A549 (cell line): ENCODE results near the gene STRBP. TPM values are rescaled to one million over a fixed set of nuclear protein-coding genes. Genes with fewer than 3 reads are reported as not detected.

Source experiments
- ATAC-seq, 2 experiments: fragments of 200-7000 bp in 1 of 2; fragments of >200 bp in 1 of 2; cut with Nextera tagmentation in 1 of 2; cut with Tn5 transposase in 1 of 2; 3 replicates each; pipeline versions ENCODE4 v1.8.0 to v1.9.1; 2018 to 2020; ENCODE audit warnings: mild to moderate bottlenecking in 1 of 2, moderate library complexity in 1 of 2
- CTCF ChIA-PET: fragments of 300-600 bp; sonication (Branson Sonifier 250); formaldehyde crosslinking; extraction: SDS; loops from one replicate; lab custom pipeline; 2021; ENCODE audit warnings: antibody characterized with exemption, inconsistent platforms; lab: Yijun Ruan, JAX
- POLR2A ChIA-PET: fragments of 350-600 bp; formaldehyde crosslinking; extraction: SDS; loops from one replicate; lab custom pipeline; 2021; ENCODE audit warnings: antibody characterized with exemption, inconsistent platforms; lab: Yijun Ruan, JAX
- DNase-seq, 2 experiments: peaks; one replicate each; pipeline versions ENCODE4 v3.0.0 to v3.0.0-alpha.2; 2011 to 2016; ENCODE audit warnings: low read depth in 1 of 2, low spot score in 1 of 2
- FAIRE-seq: peaks from 2 replicates; lab custom pipeline; 2011; peaks lifted over from hg19 to GRCh38; lab: Jason Lieb, UNC
- H3K27ac ChIP-seq, 2 experiments: fragments of >200 bp; sonication (Bioruptor Twin); formaldehyde crosslinking; 3 replicates each; pipeline ENCODE4 v1.5.1; 2016 to 2017
- H3K4me1 ChIP-seq: fragments of >200 bp; sonication (Bioruptor Twin); formaldehyde crosslinking; 3 replicates; pipeline ENCODE4 v1.6.1; 2016
- H3K4me2 ChIP-seq: fragments of >200 bp; sonication (Bioruptor Twin); formaldehyde crosslinking; 3 replicates; pipeline ENCODE4 v1.6.1; 2016
- H3K4me3 ChIP-seq: fragments of >200 bp; sonication (Bioruptor Twin); formaldehyde crosslinking; 3 replicates; pipeline ENCODE4 v1.5.1; 2016
- H3K9me3 ChIP-seq: fragments of >200 bp; sonication (Bioruptor Twin); formaldehyde crosslinking; 3 replicates; pipeline ENCODE4 v1.6.1; 2016
- CEBPB ChIP-seq, 2 experiments: fragments of >200 bp in 1 of 2; sonication (Bioruptor Twin) in 1 of 2; formaldehyde crosslinking in 1 of 2; IDR thresholded peaks; 2 replicates each; pipeline ENCODE4 v1.6.1; 2012 to 2016
- CHD2 ChIP-seq: fragments of 150-350 bp; IDR thresholded peaks from 2 replicates; pipeline ENCODE4 v1.6.1; 2014; ENCODE audit warnings: low read length; ENCODE audit not compliant: partially characterized antibody
- EHMT2 ChIP-seq: fragments of 200-600 bp; sonication (generic); IDR thresholded peaks from 2 replicates; pipeline ENCODE4 v1.6.1; 2016; ENCODE audit warnings: antibody characterized with exemption, low read depth, mild to moderate bottlenecking, moderate library complexity
- ELK1 ChIP-seq: fragments of 150-350 bp; IDR thresholded peaks from 2 replicates; pipeline ENCODE4 v1.6.1; 2014; ENCODE audit warnings: low read depth, mild to moderate bottlenecking, low read length
- HMGXB4 ChIP-seq: fragments of 250-450 bp; sonication (Bioruptor Pico); IDR thresholded peaks from 2 replicates; pipeline ENCODE4 v1.5.0; 2021; ENCODE audit warnings: mild to moderate bottlenecking, moderate library complexity, borderline replicate concordance
- HOXA7 ChIP-seq: fragments of 250-450 bp; sonication (Bioruptor Pico); IDR thresholded peaks from 2 replicates; pipeline ENCODE4 v1.5.0; 2020; ENCODE audit warnings: mild to moderate bottlenecking, moderate library complexity
- KDM1A ChIP-seq: fragments of 200-600 bp; sonication (generic); IDR thresholded peaks from 2 replicates; pipeline ENCODE4 v1.6.1; 2016; ENCODE audit warnings: low read depth, mild to moderate bottlenecking
- KDM5A ChIP-seq: fragments of 200-600 bp; sonication (generic); IDR thresholded peaks from 2 replicates; pipeline ENCODE4 v1.6.1; 2016; ENCODE audit warnings: antibody characterized with exemption, mild to moderate bottlenecking
- MAX ChIP-seq: IDR thresholded peaks from 2 replicates; pipeline ENCODE4 v1.6.1; 2012
- PBX3 ChIP-seq: IDR thresholded peaks from 2 replicates; pipeline ENCODE4 v1.6.1; 2012
- REST ChIP-seq: fragments of 200-600 bp; sonication (generic); IDR thresholded peaks from 2 replicates; pipeline ENCODE4 v1.6.1; 2016; ENCODE audit warnings: antibody characterized with exemption, mild to moderate bottlenecking, moderate library complexity
- RFX5 ChIP-seq: fragments of 450-650 bp; IDR thresholded peaks from 2 replicates; pipeline ENCODE4 v1.7.1; 2014; ENCODE audit warnings: antibody characterized with exemption, mild to moderate bottlenecking, moderate library complexity
- USF2 ChIP-seq: fragments of 450-650 bp; IDR thresholded peaks from 2 replicates; pipeline ENCODE4 v1.6.1; 2014; ENCODE audit warnings: antibody characterized with exemption
- WGBS: methylation state at CpG from one replicate; pipeline ENCODE4 v1.1.6; 2017; ENCODE audit errors: missing lambda C conversion rate; 5-methylcytosine and 5-hydroxymethylcytosine counted together
- polyA plus RNA-seq, 4 experiments: library from polyadenylated mRNA; depleted of rRNA in 3 of 4; stranded (reverse); fragments of >200 nt; fragmentation: RNase III in 1 of 4; extraction: RNeasy Plus Mini Kit Qiagen cat#74134 plus additional on column Dnase treatment in 1 of 4; gene quantifications; 2 replicates in 3 of 4; 3 replicates in 1 of 4; pipeline ENCODE4 v1.2.3, GENCODE V29; 2011 to 2017

Gene STRBP
- polyA plus RNA-seq, 2 of the 4 experiments (the other 2 are of a cell fraction) = 20.4 to 34.0 TPM

GRCh38 chr9:123310551-123311249 lies 42.3 kb upstream of the STRBP start:
- Histone ChIP-seq H3K4me1 (peaks cover 6% of the 10 kb centered on the region; the same call in 1 of the 3 replicates), H3K27ac (no peak overlapping the region)
- TF ChIP-seq HOXA7 (CRISPR knock-in tag) = no peak
- no peak for TF ChIP-seq CHD2
- TF ChIP-seq MAX = no peak
- TF ChIP-seq, all 56 proteins: peak for 0
- 33% methylated on average over 4 of the region's 4 CpGs for WGBS
- Histone ChIP-seq H3K9me3 (no peaks in the 10 kb centered on the region), H3K4me3 (no peak overlapping the region), H3K4me2 (no peak overlapping the region)
- ATAC-seq (no peak), DNase-seq (no peak), FAIRE-seq (no peak)
- ChIA-PET CTCF (interaction anchor here (0.6 kb wide), 1 partner anchor 76 kb away, joined by 3 read pairs; no protein-coding TSS in a partner anchor), POLR2A (no interaction called here)

GRCh38 chr9:123309611-123310010 lies 41.2 kb upstream of the STRBP start:
- ChIA-PET POLR2A (no interaction called here), CTCF (no interaction called here)
- H3K9me3 ChIP-seq = no peaks in the 10 kb centered on the region
- no peak for ATAC-seq
- H3K4me2 ChIP-seq = no peak overlapping the region
- 63% methylated on average over 1 of the region's 1 CpG for WGBS
- no peak overlapping the region for H3K4me3 ChIP-seq
- peaks cover 10% of the 10 kb centered on the region; the same call in 1 of the 3 replicates for H3K4me1 ChIP-seq
- TF ChIP-seq CEBPB (IDR thresholded peaks at IDR 0.05) (no peak), KDM5A (no peak), RFX5 (no peak)
- no peak for DNase-seq
- FAIRE-seq = no peak
- no peak overlapping the region for H3K27ac ChIP-seq

- H3K4me3 ChIP-seq = no peak overlapping the region
- H3K4me2 ChIP-seq = no peak overlapping the region
- no peak for ATAC-seq
- no peak overlapping the region for H3K27ac ChIP-seq
- ChIA-PET POLR2A (no interaction called here), CTCF (interaction anchor here (0.6 to 2.3 kb wide), 5 partner anchors 9 to 223 kb away, joined by 3 to 9 read pairs (median 4); no protein-coding TSS in a partner anchor)
- FAIRE-seq = no peak
- TF ChIP-seq KDM1A (no peak), USF2 (no peak), REST (no peak), PBX3 (no peak), ELK1 (no peak), EHMT2 (no peak), HMGXB4 (CRISPR knock-in tag) (no peak)
- 65% methylated on average over 4 of the region's 4 CpGs for WGBS
- no peaks in the 10 kb centered on the region for H3K9me3 ChIP-seq
- DNase-seq = no peak
- H3K4me1 ChIP-seq = 0 out of 3 replicates have a peak, but pooled peaks cover 4% of the 10 kb centered on the region
Observed at GRCh38 chr9:123305879-123306278, 37.5 kb upstream of the STRBP start.
